H1 (cell line): ENCODE results near the gene GPRIN3. TPM values are rescaled to one million over a fixed set of nuclear protein-coding genes. Genes with fewer than 3 reads are reported as not detected.

ENCODE experiments used
- CTCF ChIA-PET: fragments of 300-600 bp; sonication (Branson Sonifier 250); formaldehyde crosslinking; loops from one replicate; lab custom pipeline; 2021; ENCODE audit not compliant: partially characterized antibody; lab: Charles Lee
- POLR2A ChIA-PET: fragments of 300-600 bp; sonication (Branson Sonifier 250); formaldehyde crosslinking; loops from one replicate; lab custom pipeline; 2021; ENCODE audit warnings: inconsistent platforms; ENCODE audit not compliant: partially characterized antibody; lab: Charles Lee
- DNase-seq, 2 experiments: peaks; one replicate each; pipeline versions ENCODE4 v3.0.0 to v3.0.0-alpha.2; 2010 to 2022; ENCODE audit warnings: low spot score in 2 of 2, low read depth in 1 of 2, mixed read lengths in 1 of 2
- FAIRE-seq: peaks from 2 replicates; lab custom pipeline; 2011; peaks lifted over from hg19 to GRCh38; lab: Jason Lieb, UNC
- H2AFZ ChIP-seq: 2 replicates; pipeline ENCODE4 v1.8.1; 2012; ENCODE audit warnings: low read length, inconsistent platforms
- H2AK5ac ChIP-seq: 2 replicates; pipeline ENCODE4 v1.6.1; 2013; ENCODE audit warnings: low read depth, low read length
- H2BK120ac ChIP-seq: replicated peaks from 2 replicates; pipeline ENCODE3; 2013; ENCODE audit warnings: low read depth, low read length, inconsistent platforms
- H2BK12ac ChIP-seq: 2 replicates; pipeline ENCODE4 v1.6.1; 2013; ENCODE audit warnings: low read depth, low read length
- H2BK15ac ChIP-seq: 2 replicates; pipeline ENCODE4 v1.6.1; 2013; ENCODE audit warnings: low read length
- H2BK20ac ChIP-seq: 2 replicates; pipeline ENCODE4 v1.6.1; 2013; ENCODE audit warnings: low read length
- H2BK5ac ChIP-seq: 2 replicates; pipeline ENCODE4 v1.6.1; 2013; ENCODE audit warnings: low read depth, low read length
- H3K14ac ChIP-seq: 2 replicates; pipeline ENCODE4 v1.6.1; 2013; ENCODE audit warnings: inconsistent platforms; ENCODE audit not compliant: insufficient read length
- H3K18ac ChIP-seq: 2 replicates; pipeline ENCODE4 v1.6.1; 2013; ENCODE audit warnings: low read length; ENCODE audit errors: extremely low read depth
- H3K23ac ChIP-seq: 2 replicates; pipeline ENCODE4 v1.6.1; 2013; ENCODE audit warnings: inconsistent platforms; ENCODE audit not compliant: insufficient read length
- H3K23me2 ChIP-seq: 2 replicates; pipeline ENCODE4 v1.6.1; 2013; ENCODE audit warnings: low read depth, low read length
- H3K27ac ChIP-seq: 2 replicates; pipeline ENCODE4 v1.6.1; 2011; ENCODE audit warnings: low read depth, low read length, inconsistent platforms
- H3K27me3 ChIP-seq, 4 experiments: replicated peaks in 1 of 4; 1 replicate in 1 of 4; 2 replicates in 3 of 4; pipeline versions ENCODE4 v1.6.1 to v1.8.1; 2011 to 2013; ENCODE audit warnings: low read length in 3 of 4, mild to moderate bottlenecking in 3 of 4, inconsistent platforms in 2 of 4, mixed read lengths in 2 of 4, moderate library complexity in 1 of 4; ENCODE audit not compliant: control insufficient read depth in 3 of 4, insufficient read depth in 3 of 4; ENCODE audit errors: extremely low read depth in 1 of 4
- H3K36me3 ChIP-seq, 4 experiments: 2 replicates each; pipeline versions ENCODE4 v1.6.1 to v1.8.1; 2011 to 2013; ENCODE audit warnings: mild to moderate bottlenecking in 4 of 4, low read length in 3 of 4, moderate library complexity in 2 of 4, control low read depth in 1 of 4, inconsistent platforms in 1 of 4; ENCODE audit not compliant: insufficient read depth in 4 of 4, control insufficient read depth in 2 of 4
- H3K4ac ChIP-seq: replicated peaks from 2 replicates; pipeline ENCODE3; 2013; ENCODE audit warnings: low read length, low read depth, mixed read lengths, inconsistent platforms; ENCODE audit not compliant: insufficient read length
- H3K4me1 ChIP-seq, 4 experiments: replicated peaks in 1 of 4; 1 replicate in 1 of 4; 2 replicates in 3 of 4; pipeline versions ENCODE4 v1.6.1 to v1.8.1; 2011 to 2013; ENCODE audit warnings: low read length in 3 of 4, inconsistent platforms in 2 of 4, mixed read lengths in 1 of 4; ENCODE audit not compliant: insufficient read depth in 4 of 4, control insufficient read depth in 3 of 4
- H3K4me2 ChIP-seq, 2 experiments: 2 replicates each; pipeline versions ENCODE4 v1.6.1 to v1.8.1; 2011 to 2013; ENCODE audit warnings: low read depth in 2 of 2, low read length in 2 of 2, control low read depth in 1 of 2, inconsistent platforms in 1 of 2, mild to moderate bottlenecking in 1 of 2; ENCODE audit not compliant: insufficient read depth in 1 of 2
- H3K4me3 ChIP-seq, 4 experiments: fragments of 200-600, 300-600 bp in 1 of 4; sonication (generic), shearing (Covaris generic), sonication (Bioruptor Twin) in 1 of 4; 2 replicates each; pipeline versions ENCODE4 v1.5.1 to v1.8.1; 2011 to 2016; ENCODE audit warnings: low read length in 4 of 4, low read depth in 3 of 4, control low read depth in 2 of 4, inconsistent platforms in 2 of 4, mild to moderate bottlenecking in 2 of 4, mixed read lengths in 1 of 4, moderate library complexity in 1 of 4; ENCODE audit not compliant: insufficient read depth in 2 of 4; ENCODE audit errors: extremely low read depth in 1 of 4
- H3K56ac ChIP-seq: replicated peaks from 2 replicates; pipeline ENCODE3; 2013; ENCODE audit warnings: low read depth, mild to moderate bottlenecking, mixed read lengths, low read length, inconsistent platforms; ENCODE audit not compliant: insufficient read length
- H3K79me1 ChIP-seq: 2 replicates; pipeline ENCODE4 v1.6.1; 2013; ENCODE audit warnings: low read depth, low read length, control low read depth
- H3K79me2 ChIP-seq, 2 experiments: 2 replicates each; pipeline versions ENCODE4 v1.6.1 to v1.8.1; 2012 to 2013; ENCODE audit warnings: low read length in 2 of 2, mild to moderate bottlenecking in 2 of 2, inconsistent platforms in 1 of 2; ENCODE audit not compliant: insufficient read depth in 2 of 2, control insufficient read depth in 1 of 2
- H3K9ac ChIP-seq, 4 experiments: replicated peaks in 1 of 4; 1 replicate in 1 of 4; 2 replicates in 3 of 4; pipeline versions ENCODE4 v1.6.1 to v1.8.1; 2011 to 2013; ENCODE audit warnings: low read depth in 3 of 4, low read length in 3 of 4, control low read depth in 2 of 4, mild to moderate bottlenecking in 2 of 4, moderate library complexity in 2 of 4, inconsistent platforms in 1 of 4; ENCODE audit errors: extremely low read depth in 1 of 4
- H3K9me3 ChIP-seq, 2 experiments: 2 replicates each; pipeline versions ENCODE4 v1.6.1 to v1.8.1; 2012 to 2013; ENCODE audit warnings: mild to moderate bottlenecking in 2 of 2, moderate library complexity in 2 of 2, control low read depth in 1 of 2, inconsistent platforms in 1 of 2, low read depth in 1 of 2, low read length in 1 of 2, mixed read lengths in 1 of 2; ENCODE audit not compliant: insufficient read depth in 2 of 2
- H4K20me1 ChIP-seq, 2 experiments: replicated peaks in 1 of 2; 2 replicates each; pipeline versions ENCODE3 to v1.8.1; 2011 to 2013; ENCODE audit warnings: inconsistent platforms in 2 of 2, low read length in 2 of 2, mild to moderate bottlenecking in 1 of 2; ENCODE audit not compliant: insufficient read depth in 2 of 2, control insufficient read depth in 1 of 2
- H4K5ac ChIP-seq: 2 replicates; pipeline ENCODE4 v1.6.1; 2013; ENCODE audit warnings: low read length, low read depth, mixed read lengths, inconsistent platforms; ENCODE audit not compliant: insufficient read length
- H4K8ac ChIP-seq: 2 replicates; pipeline ENCODE4 v1.8.0; 2013; ENCODE audit warnings: mild to moderate bottlenecking, moderate library complexity, low read length, inconsistent platforms; ENCODE audit not compliant: insufficient read depth; ENCODE audit errors: extremely low read depth
- H4K91ac ChIP-seq: replicated peaks from 2 replicates; pipeline ENCODE3; 2013; ENCODE audit warnings: low read length, mixed read lengths, inconsistent platforms; ENCODE audit not compliant: insufficient read length
- ASH2L ChIP-seq: fragments of 200-600, 300-600 bp; sonication (generic); IDR thresholded peaks from one replicate; pipeline ENCODE4 v1.7.1; 2017; ENCODE audit warnings: low read length
- CBX5 ChIP-seq: fragments of 300-800, 300-1000 bp; sonication (generic); IDR thresholded peaks from 2 replicates; pipeline ENCODE4 v1.7.1; 2016; ENCODE audit warnings: antibody characterized with exemption, low read length, low read depth
- KDM5A ChIP-seq: fragments of 200-600 bp; IDR thresholded peaks from 2 replicates; pipeline ENCODE4 v1.7.1; 2012; ENCODE audit warnings: mild to moderate bottlenecking, low read length, inconsistent platforms, mixed read lengths
- POU5F1 ChIP-seq: IDR thresholded peaks from 2 replicates; pipeline ENCODE4 v1.6.1; 2011; ENCODE audit warnings: low read depth, mild to moderate bottlenecking, low read length, moderate library complexity
- RAD21 ChIP-seq, 2 experiments: IDR thresholded peaks in 1 of 2; conservative IDR thresholded peaks in 1 of 2; 2 replicates each; pipeline ENCODE4 v1.6.1; 2011; ENCODE audit warnings: low read depth in 2 of 2, low read length in 2 of 2, improper control_type of control experiment in 1 of 2, inconsistent platforms in 1 of 2, mild to moderate bottlenecking in 1 of 2, moderate library complexity in 1 of 2
- SAP30 ChIP-seq: fragments of 300-600 bp; sonication (generic); IDR thresholded peaks from 2 replicates; pipeline ENCODE4 v1.7.1; 2012; ENCODE audit warnings: low read length, moderate library complexity, mild to moderate bottlenecking, inconsistent platforms; ENCODE audit not compliant: insufficient read depth, insufficient replicate concordance
- SP4 ChIP-seq: IDR thresholded peaks from 2 replicates; pipeline ENCODE4 v1.6.1; 2012; ENCODE audit warnings: low read length, inconsistent platforms
- TEAD4 ChIP-seq: IDR thresholded peaks from 2 replicates; pipeline ENCODE4 v1.6.1; 2012; ENCODE audit warnings: low read depth, low read length, inconsistent platforms, mixed read lengths
- polyA plus RNA-seq, 7 experiments: library from polyadenylated mRNA; depleted of rRNA in 3 of 7; stranded (reverse) in 5 of 7; unstranded in 2 of 7; fragments of >200 nt in 5 of 7; fragments of 200-250 nt in 2 of 7; gene quantifications; 1 replicate in 5 of 7; 2 replicates in 1 of 7; 4 replicates in 1 of 7; pipeline versions ENCODE4 v1.2.1 to v1.2.3, GENCODE V29; 2011 to 2013; ENCODE audit warnings: missing spikeins in 2 of 7, mixed read lengths in 2 of 7
- total RNA-seq: library from RNA; stranded (reverse); fragmentation: NEBNext Ultra II Directional; extraction: Animal tissue kit (Norgen Biotek cat#: 25700); gene quantifications from 2 replicates; pipeline ENCODE4 v1.2.1, GENCODE V29; 2021
- TF ChIP-seq, protein P1 (sequence below): IDR thresholded peaks from 2 replicates; pipeline ENCODE4 v1.6.1; 2012; ENCODE audit warnings: inconsistent platforms

GPRIN3 gene
- total and polyA plus RNA-seq, 2 of the 8 experiments (the other 6 are each of a cell fraction or from before 2014, with no cell fraction given), result 0.17 to 1.4 TPM

DNA sequence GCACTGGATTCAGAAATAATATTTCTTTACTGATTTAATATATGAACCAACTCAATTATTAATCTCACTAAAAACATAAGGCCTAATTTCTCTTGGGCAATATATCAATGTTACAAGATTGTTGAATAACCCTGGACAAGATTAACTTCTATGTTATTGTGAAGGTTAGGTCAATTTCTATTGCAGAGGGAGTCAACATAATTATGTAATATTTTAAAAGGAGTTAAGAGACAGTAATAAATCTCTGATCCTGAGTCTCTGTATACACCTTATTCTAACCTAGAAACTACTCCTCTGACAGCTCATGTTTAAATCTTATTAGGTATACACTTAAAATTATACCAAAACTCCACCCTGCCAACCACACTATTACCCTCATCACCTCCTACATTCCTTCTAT, 15.1 kb upstream of the GPRIN3 start:
- CTCF ChIA-PET, result interaction anchor here (0.9 kb wide), 1 partner anchor 80 kb away, joined by 3 read pairs; no protein-coding TSS in a partner anchor
- Histone ChIP-seq H3K23ac (no peak overlapping the region), H3K18ac (no peak overlapping the region), H3K23me2 (no peaks in the 10 kb centered on the region), H3K79me2 (no peaks in the 10 kb centered on the region), H2AFZ (no peak overlapping the region), H3K27ac (no peak overlapping the region), H3K14ac (no peak overlapping the region), H3K36me3 (no peaks in the 10 kb centered on the region), H3K4me3 (no peak overlapping the region), H2BK15ac (no peak overlapping the region), H3K27me3 (peaks cover 0 to 1% (median 0%) of the 10 kb centered on the region in 4 experiments; a peak in 1 of 7 replicates), H3K9ac (no peak overlapping the region), H2BK5ac (no peak overlapping the region), H2AK5ac (no peak overlapping the region), H3K79me1 (no peaks in the 10 kb centered on the region), H4K5ac (no peak overlapping the region), H4K91ac (no peak overlapping the region), H3K4ac (no peak overlapping the region), H2BK12ac (no peak overlapping the region), H3K4me2 (no peak overlapping the region), H3K9me3 (no peaks in the 10 kb centered on the region), H3K4me1 (no peaks in the 10 kb centered on the region), H4K20me1 (no peaks in the 10 kb centered on the region), H2BK20ac (no peak overlapping the region), H4K8ac (no peak overlapping the region), H2BK120ac (no peak overlapping the region), H3K56ac (no peak overlapping the region)
- no peak for FAIRE-seq
- no peak for DNase-seq
- POLR2A ChIA-PET, result no interaction called here
- TF ChIP-seq POU5F1, result no peak
- TF ChIP-seq CBX5, result no peak
- no peak for TF ChIP-seq ASH2L
- TF ChIP-seq RAD21 (IDR thresholded peaks at IDR 0.05 in 1 of 2, conservative IDR thresholded peaks at IDR 0.05 in 1 of 2; ENCODE audit: low read depth in 2 of 2, low read length in 2 of 2), result no peak
- TF ChIP-seq, protein P1, sequence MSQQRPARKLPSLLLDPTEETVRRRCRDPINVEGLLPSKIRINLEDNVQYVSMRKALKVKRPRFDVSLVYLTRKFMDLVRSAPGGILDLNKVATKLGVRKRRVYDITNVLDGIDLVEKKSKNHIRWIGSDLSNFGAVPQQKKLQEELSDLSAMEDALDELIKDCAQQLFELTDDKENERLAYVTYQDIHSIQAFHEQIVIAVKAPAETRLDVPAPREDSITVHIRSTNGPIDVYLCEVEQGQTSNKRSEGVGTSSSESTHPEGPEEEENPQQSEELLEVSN, result no peak
- no peak for TF ChIP-seq TEAD4
- no peak for TF ChIP-seq SAP30
- no peak for TF ChIP-seq KDM5A
- no peak for TF ChIP-seq SP4
